Stomach (tissue), 9 donors: ENCODE data around the gene SAP25. TPM values are rescaled to one million over a fixed set of nuclear protein-coding genes. Genes with fewer than 3 reads are reported as not detected.

ENCODE experiments used
- DNase-seq, 2 donors: peaks; one replicate each; pipeline versions ENCODE4 v3.0.0 to v3.0.0-alpha.2; 2013 to 2019
- H3K27ac ChIP-seq, 5 donors: fragments of 200-600 bp in 4 of 5; sonication (generic) in 4 of 5; one replicate each; pipeline ENCODE4 v1.5.1; 2013 to 2019; ENCODE audit warnings: mild to moderate bottlenecking in 1 of 5, moderate library complexity in 1 of 5
- H3K27me3 ChIP-seq, 3 donors: fragments of 200-600 bp; sonication (generic); one replicate each; pipeline ENCODE4 v1.5.1; 2017 to 2019; ENCODE audit warnings: mixed run types in 1 of 3
- H3K36me3 ChIP-seq, 4 donors: fragments of 200-600 bp; sonication (generic); 1 replicate in 3 of 4; 2 replicates in 1 of 4; pipeline ENCODE4 v1.5.1; 2016 to 2019
- H3K4me1 ChIP-seq, 4 donors: fragments of 200-600 bp; sonication (generic); one replicate each; pipeline ENCODE4 v1.5.1; 2016 to 2019
- H3K4me3 ChIP-seq, 4 donors: fragments of 200-600 bp; sonication (generic) in 3 of 4; one replicate each; pipeline ENCODE4 v1.5.1; 2016 to 2019; ENCODE audit warnings: mild to moderate bottlenecking in 1 of 4
- H3K9me3 ChIP-seq, 4 donors: fragments of 200-600 bp; sonication (generic); one replicate each; pipeline ENCODE4 v1.5.1; 2016 to 2019
- CTCF ChIP-seq, 7 experiments: fragments of 450-650 bp in 4 of 7; fragments of 200-600 bp in 3 of 7; sonication (generic) in 3 of 7; IDR thresholded peaks; one replicate each; pipeline ENCODE4 v1.5.1; 2016 to 2019; ENCODE audit warnings: antibody characterized with exemption in 7 of 7, control low read depth in 2 of 7, mild to moderate bottlenecking in 1 of 7
- EP300 ChIP-seq: sonication (generic); formaldehyde crosslinking; IDR thresholded peaks from one replicate; pipeline ENCODE4 v1.6.1; 2017; ENCODE audit warnings: antibody characterized with exemption
- POLR2A ChIP-seq, 4 donors: fragments of 450-650 bp; IDR thresholded peaks; one replicate each; pipeline ENCODE4 v1.6.1; 2016; ENCODE audit warnings: antibody characterized with exemption in 4 of 4, control low read depth in 2 of 4, mild to moderate bottlenecking in 1 of 4, moderate library complexity in 1 of 4
- POLR2AphosphoS5 ChIP-seq, 3 donors: sonication (generic); formaldehyde crosslinking; IDR thresholded peaks; one replicate each; pipeline ENCODE4 v1.6.1; 2016; ENCODE audit warnings: antibody characterized with exemption in 3 of 3
- WGBS, 5 donors: extraction: QIAGEN DNeasy Blood & Tissue Kit in 3 of 5; methylation state at CpG; one replicate each; pipeline versions ENCODE4 v1.1.5 to v1.1.7; 2013 to 2018; 5-methylcytosine and 5-hydroxymethylcytosine counted together
- intact Hi-C: fragments of 100-400 bp; cut with DNase I; formaldehyde crosslinking; loops from one replicate; pipeline ENCODE4 v1.15.1; 2023; ENCODE audit warnings: low total_unique reads
- polyA plus RNA-seq, 3 donors: library from polyadenylated mRNA; stranded (reverse); fragments of 200-250 nt; gene quantifications; one replicate each; pipeline ENCODE4 v1.2.3, GENCODE V29; 2013
- total RNA-seq, 5 donors: library from RNA; depleted of rRNA; stranded (reverse); fragments of >200 nt; gene quantifications; one replicate each; pipeline versions ENCODE4 v1.1.0 to v1.2.3, GENCODE V29; 2014 to 2016
- donor health status: healthy with polysubstance abuse.
- donor health status: Bipolar disorder and iron deficiency.
- donor health status: healthy.

Gene SAP25
- total and polyA plus RNA-seq, 8 donors: 0.92 to 4.7 (median 1.8) TPM; not detected in 3

DNA sequence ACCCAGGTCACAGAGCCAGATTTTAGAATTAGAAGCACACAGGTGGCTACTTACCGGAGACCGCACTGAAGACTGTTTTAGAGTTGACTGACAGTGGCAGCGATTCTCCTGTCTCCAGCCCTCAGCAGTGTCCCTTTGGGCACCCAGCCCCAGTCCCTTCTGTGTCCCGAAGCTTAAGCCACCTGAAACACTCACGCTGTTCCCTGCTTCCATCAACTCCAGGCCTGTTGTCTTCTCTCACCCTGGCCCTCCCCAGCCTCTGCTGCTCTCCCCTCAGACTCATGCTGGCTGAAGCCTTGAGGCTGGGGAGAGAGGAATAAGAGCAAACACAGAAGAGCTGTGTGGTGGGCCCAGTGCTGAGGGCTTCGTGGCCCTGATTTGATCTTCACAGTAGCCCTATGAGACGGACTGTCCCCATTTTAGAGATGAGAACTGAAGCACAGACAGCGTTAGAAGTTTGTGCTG lies 10.6 kb downstream of the SAP25 start:
- intact Hi-C loops: loop anchor here (5.0 kb wide), 1 partner anchor 91 kb away; no protein-coding TSS in a partner anchor
- no peak for DNase-seq

DNA sequence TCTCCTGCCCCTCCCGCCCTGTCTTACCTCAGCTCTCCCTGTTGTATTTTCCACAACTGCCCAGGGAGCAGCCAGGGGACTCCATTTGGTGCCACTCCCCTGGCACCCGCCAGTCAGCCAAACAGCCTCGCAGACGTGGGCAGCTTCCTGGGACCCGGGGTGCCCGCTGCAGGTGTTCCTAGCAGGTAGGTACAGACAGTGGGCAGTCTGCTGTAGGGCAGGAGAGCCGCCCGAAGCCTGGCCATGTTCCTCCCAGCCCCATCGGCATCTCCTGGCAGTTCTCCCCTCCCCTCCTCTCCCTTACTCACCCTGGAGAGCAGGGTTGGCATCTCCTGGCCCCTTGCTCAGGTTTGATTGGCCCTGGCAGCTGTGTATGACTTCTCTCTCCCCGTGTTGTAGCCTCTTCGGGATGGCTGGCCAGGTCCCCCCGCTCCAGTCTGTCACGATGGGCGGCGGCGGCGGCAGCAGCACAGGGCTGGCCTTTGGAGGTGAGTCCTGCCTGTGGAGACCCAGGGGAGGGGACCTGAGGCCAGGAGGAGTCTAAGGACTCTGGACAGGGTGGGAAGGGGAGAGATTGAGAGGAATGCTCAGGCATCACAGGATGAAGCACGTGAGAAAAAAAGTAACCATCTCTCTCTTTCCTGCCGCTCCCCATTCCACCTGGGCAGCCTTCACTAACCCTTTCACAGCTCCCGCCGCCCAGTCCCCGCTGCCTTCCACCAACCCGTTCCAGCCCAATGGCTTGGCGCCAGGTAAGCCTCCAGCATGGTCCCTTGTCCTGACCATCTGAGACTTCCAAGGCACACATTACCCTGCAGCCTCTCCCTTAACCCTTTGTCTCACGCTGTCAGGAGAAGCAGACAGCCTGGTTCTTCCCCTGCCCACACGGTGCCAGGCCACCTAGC lies 11.3 kb downstream of the SAP25 start:
- Histone ChIP-seq H3K9me3 (no peaks in the 10 kb centered on the region), H3K27me3 (no peaks in the 10 kb centered on the region), H3K27ac (no peak overlapping the region), H3K4me3 (no peak overlapping the region), H3K36me3 (peaks cover 7 to 79% (median 53%) of the 10 kb centered on the region in 4 donors), H3K4me1 (peaks cover 4 to 23% (median 19%) of the 10 kb centered on the region in 4 donors)
- TF ChIP-seq POLR2AphosphoS5 (IDR thresholded peaks at IDR 0.05): no peak
- TF ChIP-seq CTCF (IDR thresholded peaks at IDR 0.05): no peak
- no peak for TF ChIP-seq POLR2A (IDR thresholded peaks at IDR 0.05)
- no peak for TF ChIP-seq EP300
- DNase-seq: no peak
- WGBS, 5 donors: 88 to 91% (median 91%) methylated on average over 21 to 26 of the region's 26 CpGs
- intact Hi-C loops: loop anchor here (5.0 kb wide), 1 partner anchor 90 kb away; no protein-coding TSS in a partner anchor

More for the DNA sequence above, 10.6 kb downstream of the SAP25 start:
- Histone ChIP-seq H3K4me1 (peaks cover 4 to 27% (median 24%) of the 10 kb centered on the region in 4 donors), H3K27ac (no peak overlapping the region), H3K9me3 (no peaks in the 10 kb centered on the region), H3K36me3 (peaks cover 7 to 73% (median 46%) of the 10 kb centered on the region in 4 donors), H3K4me3 (no peak overlapping the region), H3K27me3 (no peaks in the 10 kb centered on the region)
- no peak for TF ChIP-seq POLR2AphosphoS5 (IDR thresholded peaks at IDR 0.05)
- 90 to 96% (median 91%) methylated on average over 8 of the region's 8 CpGs for WGBS, 5 donors

- WGBS, 5 donors: 94 to 98% (median 97%) methylated on average over 8 to 12 of the region's 12 CpGs
- Histone ChIP-seq H3K36me3 (peaks cover 10 to 81% (median 61%) of the 10 kb centered on the region in 4 donors), H3K4me1 (peaks cover 4 to 23% (median 19%) of the 10 kb centered on the region in 4 donors), H3K9me3 (no peaks in the 10 kb centered on the region), H3K27me3 (no peaks in the 10 kb centered on the region), H3K27ac (no peak overlapping the region), H3K4me3 (no peak overlapping the region)
- intact Hi-C loops: loop anchor here (5.0 kb wide), 1 partner anchor 89 kb away; no protein-coding TSS in a partner anchor
- TF ChIP-seq CTCF (IDR thresholded peaks at IDR 0.05): no peak
- no peak for TF ChIP-seq POLR2A (IDR thresholded peaks at IDR 0.05)
- TF ChIP-seq POLR2AphosphoS5 (IDR thresholded peaks at IDR 0.05): no peak
- no peak for TF ChIP-seq EP300
- DNase-seq: no peak
These were observed 12.1 kb downstream of the SAP25 start for GRCh38 chr7:100561491-100562194.

DNA sequence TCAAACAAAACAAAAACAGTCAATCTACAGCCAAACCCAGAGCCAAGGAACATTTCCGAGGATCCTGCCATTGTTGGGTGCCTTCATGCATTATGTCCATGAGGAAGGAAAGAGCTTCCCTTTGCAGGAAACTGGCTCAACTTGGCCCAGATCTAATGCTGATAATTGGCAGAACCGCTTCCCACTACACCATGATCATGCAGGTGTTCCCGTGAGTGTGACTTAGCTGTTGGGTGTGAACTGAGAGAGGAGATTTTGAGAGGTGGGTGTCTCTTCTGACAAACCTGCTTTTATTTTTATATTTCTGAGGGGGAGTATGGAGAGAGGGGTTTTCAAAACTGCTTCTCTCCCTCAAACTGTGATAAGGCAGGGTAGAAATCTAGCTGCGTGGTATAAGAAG lies 14.6 kb downstream of the SAP25 start:
- 46 to 57% (median 55%) methylated on average over 4 of the region's 4 CpGs for WGBS, 5 donors
- H3K36me3 ChIP-seq: peaks cover 25 to 84% (median 66%) of the 10 kb centered on the region in 4 donors
- H3K27me3 ChIP-seq: no peaks in the 10 kb centered on the region
- H3K27ac ChIP-seq: peak overlapping the region in 3 of 5 donors; percentile 10 to 53 (median 34)
- no peak for DNase-seq
- no peak for TF ChIP-seq EP300
- no peak for TF ChIP-seq POLR2A (IDR thresholded peaks at IDR 0.05)
- no peak for TF ChIP-seq CTCF (IDR thresholded peaks at IDR 0.05)
- no peak for TF ChIP-seq POLR2AphosphoS5 (IDR thresholded peaks at IDR 0.05)
- intact Hi-C loops: no loop called here
- no peaks in the 10 kb centered on the region for H3K9me3 ChIP-seq
- H3K4me3 ChIP-seq: no peak overlapping the region
- peaks cover 4 to 21% (median 17%) of the 10 kb centered on the region in 4 donors for H3K4me1 ChIP-seq
